Stimulated activated CD8-positive, alpha-beta memory T cell treated with anti-CD3 and anti-CD28 coated beads, Interleukin-7, amount 100 ng/mL, for 24 hours (primary cell): ENCODE measurements around the gene TNFRSF9.
A peak's percentile ranks its signal among the peaks of the same experiment; 100 is the strongest.

Experiments used
- DNase-seq: peaks from one replicate; pipeline ENCODE4 v3.0.0-alpha.2; 2020; ENCODE audit warnings: low read depth

Gene TNFRSF9

DNA sequence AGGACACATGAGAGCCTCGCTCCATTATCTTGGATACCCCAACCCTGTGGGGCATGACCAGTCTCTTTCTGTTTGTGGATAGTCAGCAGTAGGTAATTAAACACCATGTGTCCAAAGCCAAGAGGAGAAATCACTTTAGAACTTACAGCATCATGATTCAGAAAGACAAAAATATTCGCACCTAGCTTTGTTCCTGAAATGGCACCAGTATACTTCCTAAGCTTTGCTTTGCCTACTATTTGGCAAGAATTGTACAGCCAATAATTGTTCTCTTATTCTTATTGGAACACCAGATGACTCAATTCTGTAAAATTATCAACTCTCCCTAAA, 24.2 kb downstream of the TNFRSF9 start:
- DNase-seq = no peak

DNA sequence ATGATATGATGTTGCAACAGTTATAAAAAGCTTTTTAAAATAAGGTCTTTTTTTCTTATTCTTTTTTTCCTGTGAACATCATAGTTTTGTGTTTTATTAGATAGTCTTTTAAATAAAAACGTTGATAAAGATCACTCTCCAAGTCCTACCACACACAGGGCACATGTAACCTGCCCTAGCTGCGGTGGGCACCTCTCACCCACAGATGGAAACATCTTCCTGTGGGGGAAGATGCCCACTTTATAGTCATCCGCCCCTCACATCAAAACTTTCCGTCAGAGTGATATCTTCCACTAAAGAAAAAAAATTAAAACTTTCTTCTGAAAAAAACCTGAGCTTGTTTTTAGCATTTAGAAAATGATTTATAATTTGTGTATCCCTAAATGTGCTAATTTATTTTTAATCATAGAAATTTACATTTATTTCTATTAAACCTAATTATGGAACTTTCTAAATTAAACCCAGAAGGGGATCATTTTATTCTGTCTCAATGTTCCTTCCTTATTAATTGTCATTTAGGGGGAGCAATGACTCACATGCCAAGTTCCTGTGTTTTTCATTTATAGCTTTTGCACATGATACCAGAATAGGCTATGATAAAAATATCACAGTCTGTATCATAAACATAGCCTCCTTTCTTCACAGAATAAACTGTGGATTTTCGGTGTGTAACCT, 24.7 kb downstream of the TNFRSF9 start:
- DNase-seq = peak; percentile 32

DNA sequence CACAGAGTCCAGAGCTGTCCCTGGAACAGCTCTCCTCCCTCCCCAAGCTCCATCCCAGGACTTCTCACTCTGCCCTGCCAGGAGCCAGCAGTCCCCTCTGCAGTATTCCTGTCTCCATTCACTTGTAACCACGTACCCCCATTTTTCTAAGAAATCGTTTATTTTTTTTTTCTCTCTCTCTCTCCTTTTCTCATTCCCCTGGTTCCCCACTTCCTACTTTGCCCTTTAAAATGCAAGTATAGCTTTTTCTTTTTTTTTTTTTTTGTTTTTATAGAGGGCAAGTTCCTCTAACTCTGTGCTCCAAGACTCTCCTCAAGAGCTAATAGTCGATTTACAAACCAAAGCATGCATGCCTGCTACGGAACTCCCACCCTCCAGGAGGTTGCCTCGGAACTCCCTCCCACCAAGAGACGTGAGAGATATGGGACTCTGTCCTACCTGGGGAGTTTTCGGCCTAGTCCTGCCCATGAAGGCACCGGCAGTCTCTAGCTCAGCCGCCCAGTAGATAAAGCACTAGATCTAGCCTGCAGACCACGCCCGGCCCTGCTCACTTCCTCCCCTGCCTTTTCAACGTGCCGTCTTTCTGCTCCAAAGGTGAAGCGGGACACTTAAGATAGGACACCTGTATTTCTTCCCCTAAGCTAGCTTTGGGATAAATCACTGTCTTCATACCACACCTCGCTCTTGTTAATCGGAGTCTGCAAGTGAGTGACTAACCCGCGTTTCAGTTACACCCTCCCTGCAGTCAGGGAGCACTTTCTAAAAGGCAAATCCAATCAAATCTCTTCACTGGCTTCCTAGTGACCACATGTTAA, 27.7 kb downstream of the TNFRSF9 start:
- DNase-seq = no peak

DNA sequence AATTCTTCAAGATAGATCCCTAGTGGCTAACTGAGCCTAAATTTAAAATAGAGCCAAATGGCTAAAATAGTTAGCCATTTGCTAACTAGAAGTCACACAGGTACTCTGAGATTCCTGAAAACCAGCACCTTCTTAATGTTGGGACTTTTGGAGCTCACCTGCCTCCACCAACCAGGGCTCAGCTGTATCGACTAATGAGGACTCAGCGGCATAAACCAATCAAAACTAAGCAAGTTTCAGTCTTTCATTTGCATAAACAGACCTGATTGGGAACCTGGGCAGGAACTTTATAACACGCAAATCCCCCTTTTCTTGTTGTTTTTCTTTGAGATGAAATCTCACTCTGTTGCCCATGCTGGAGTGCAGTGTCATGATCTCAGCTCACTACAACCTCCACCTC, 28.5 kb downstream of the TNFRSF9 start:
- no peak for DNase-seq

DNA sequence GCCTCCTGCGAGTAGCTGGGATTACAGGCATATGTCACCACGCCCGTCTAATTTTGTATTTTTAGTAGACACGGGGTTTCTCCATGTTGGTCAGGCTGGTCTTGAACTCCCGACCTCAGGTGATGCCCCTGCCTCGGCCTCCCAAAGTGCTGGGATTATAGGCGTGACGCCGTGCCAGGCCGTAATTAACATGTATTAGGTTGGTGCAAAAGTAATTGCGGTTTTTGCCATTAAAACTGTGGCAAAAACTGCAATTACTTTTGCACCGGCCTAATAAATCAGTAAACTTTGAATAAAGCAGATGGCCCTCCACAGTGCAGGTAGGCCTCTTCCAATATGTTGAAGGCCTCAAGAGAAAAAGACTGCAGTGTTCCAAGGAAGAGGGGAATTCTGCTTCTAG, 35.4 kb downstream of the TNFRSF9 start:
- no peak for DNase-seq

DNA sequence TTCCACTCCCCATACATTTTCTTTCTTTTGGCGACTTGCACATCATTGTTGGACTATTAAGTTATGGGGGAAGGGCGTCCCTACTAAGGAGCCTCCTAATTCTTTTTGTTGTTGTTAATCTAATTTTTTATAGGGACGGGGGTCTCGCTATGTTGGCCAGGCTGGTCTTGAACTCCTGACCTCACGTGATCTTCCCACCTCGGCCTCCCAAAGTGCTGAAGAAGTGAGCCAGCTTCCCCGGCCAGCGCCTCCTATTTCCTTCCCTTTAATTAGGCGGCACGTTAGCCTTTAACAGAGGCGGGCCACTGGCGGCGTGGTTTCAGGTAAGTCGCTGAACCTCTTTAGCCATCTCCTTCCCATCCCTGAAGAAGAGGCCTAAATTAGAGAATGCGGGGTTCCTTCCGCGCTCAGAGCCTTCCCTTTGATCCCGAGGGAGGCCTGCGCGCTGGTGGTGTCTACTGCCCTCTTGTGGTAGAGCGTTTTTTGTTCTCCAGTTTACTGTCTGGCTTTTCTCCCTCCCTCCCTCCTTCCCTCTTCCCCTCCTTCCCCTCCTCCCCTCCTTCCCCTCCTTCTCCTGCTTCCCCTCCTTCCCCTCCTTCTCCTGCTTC, 38.1 kb downstream of the TNFRSF9 start:
- DNase-seq = peak; percentile 25

DNA sequence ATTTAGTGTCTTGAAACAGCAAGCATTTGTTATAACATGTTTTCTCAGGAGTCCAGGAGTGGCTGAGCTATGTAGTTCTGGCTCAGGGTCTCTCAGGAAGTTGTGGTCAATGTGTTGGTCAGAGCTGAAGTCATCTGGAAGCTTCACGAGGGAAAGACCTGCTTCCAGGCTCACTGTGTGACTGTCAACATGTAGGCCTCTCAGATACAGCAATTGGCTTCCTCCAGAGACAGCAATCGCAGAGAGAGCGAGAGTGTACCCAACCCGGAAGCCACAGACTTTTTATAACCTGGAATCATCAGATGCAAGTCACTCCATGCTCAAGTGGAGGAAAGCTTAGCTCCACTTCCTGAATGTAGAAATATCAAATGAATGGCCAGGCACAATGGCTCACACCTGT, 40.9 kb downstream of the TNFRSF9 start:
- DNase-seq = no peak

DNA sequence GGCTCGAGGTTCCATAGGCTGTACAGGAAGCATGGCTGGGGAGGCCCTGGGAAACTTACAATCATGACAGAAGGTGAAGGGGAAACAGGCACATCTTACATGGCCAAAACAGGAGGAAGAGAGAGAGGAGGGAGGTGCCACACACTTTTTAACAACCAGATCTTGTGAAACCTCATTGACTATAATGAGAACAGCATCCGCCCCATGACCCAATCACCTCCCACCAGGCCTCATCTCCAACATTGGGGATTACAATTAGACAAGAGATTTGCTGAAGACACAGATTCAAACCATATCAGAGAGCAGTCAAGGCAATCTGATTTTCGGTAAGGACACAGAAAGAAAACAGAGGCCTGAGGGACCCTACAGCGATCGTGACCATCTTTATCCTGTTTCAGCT, 41.7 kb downstream of the TNFRSF9 start:
- DNase-seq = no peak

DNA sequence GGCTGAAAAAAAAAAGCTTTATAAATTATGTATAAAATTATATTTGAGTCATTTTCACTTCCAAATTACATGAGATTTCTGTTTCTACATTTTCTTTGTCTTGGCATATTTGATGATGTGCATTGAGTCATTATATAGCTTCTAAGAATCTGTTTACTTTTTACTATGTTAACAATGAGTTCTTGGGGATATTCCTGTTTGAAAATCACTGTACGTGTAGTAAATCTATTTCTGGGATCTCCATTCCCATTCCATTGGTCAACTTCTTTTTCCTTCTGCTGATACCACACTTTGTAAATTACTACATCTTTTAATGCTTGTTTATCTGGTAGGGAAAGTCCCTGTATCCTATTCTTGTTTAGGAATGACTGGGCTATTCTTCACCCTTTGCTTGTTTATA, 43.6 kb downstream of the TNFRSF9 start:
- no peak for DNase-seq

DNA sequence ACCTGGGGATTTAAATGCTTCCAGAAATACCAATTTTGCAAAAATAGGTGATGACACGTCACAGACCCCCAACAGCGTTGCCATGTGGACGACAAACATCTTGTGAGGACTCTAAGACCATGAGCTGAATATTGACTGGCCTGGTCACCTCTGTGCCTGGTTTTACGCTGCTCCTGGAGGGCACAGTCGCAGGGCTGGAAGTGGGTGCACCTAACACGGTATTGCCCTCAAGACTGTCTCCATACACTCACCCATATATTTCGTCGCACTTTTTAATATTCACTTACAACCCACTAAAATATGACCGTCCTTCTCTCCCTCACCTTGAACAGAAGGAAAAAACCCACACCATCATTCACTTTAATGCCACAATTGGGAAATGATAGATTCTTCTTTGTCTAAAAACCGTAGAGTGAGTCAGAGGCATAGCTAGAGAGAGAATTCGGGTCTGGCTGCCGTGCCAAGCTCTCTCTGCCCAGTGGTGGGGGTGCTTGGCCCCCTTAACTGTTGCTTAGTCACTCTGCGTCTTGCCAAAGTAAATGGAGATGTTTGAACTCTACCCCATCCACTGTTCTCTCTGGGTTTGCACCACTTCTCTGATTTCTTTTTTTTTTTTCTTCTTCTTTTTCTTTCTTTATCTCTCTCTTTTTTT, 47.0 kb downstream of the TNFRSF9 start:
- DNase-seq = no peak

DNA sequence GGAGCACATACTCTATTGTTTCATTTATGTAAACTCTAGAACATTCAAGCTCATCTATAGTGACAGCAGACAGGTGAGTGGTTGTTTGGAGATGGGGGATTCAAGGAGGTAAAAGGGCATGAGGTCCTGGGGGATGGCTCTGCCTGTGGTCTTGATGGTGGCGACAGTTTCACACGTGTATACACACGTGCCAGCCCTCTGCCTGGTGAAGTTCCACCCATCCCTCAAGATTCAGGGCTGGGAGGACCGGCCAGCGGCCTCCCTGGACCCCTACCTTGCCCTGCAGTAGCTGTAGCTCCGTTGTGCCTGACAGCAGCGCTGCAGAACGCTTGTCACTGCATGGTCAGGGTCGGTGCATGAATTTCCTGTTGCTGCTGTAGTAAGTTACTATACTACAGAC, 48.8 kb downstream of the TNFRSF9 start:
- DNase-seq = no peak

DNA sequence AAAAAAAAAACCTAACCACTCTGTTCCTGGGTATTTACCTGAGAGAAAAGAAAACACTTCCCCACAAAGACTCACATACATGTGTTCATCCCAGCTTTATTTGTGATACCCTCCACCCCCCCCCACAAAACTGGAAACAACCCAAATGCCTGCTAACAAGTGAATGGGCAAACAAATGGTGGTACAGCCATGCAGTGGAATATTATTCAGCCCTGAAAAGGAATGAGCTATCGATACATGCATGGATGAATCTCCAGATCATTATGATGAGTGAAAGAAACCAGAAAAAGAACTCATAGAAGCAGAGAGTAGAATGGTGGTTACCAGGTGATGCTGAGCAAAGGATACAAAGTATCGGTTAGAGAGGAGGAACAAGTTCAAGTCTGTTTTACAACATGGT, 49.8 kb downstream of the TNFRSF9 start:
- no peak for DNase-seq

DNA sequence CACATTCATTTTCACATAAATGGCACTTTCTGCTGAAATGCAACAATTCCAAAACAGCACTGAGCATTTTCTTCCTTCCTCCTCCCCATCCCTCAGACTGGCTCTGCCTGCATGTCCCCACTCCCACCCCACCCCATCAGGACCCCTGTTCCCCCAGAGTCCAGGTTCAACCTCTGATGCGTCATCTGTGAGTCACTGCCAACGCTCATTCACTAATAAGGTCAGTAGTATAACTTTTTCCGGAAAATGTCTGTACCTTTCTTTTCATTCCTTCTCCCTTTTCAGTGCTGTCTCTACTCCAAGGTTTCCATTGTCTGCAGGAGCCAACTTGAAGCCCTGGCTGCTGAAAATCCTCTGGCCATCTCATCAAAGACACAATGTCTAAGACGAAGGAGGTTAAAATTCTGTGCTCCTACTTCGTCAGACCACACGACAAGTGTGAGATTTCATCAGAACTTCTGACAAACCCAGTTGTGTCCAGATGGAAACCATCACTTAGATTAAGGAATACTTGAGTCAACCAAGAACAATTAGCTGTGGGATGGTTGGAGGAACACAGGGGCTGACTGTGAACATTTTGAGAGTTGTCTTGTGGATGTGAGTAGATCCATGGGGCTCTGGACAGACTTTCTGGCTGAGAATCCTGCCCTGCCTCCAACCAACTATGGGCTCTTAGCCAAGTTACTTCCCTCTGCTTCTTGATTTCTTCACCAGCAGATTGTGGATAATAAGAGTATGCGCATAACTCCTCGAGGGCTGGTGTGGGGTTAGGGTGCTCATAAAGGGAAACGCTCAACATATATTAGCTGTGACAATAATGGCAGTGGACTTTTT, 52.2 kb downstream of the TNFRSF9 start:
- no peak for DNase-seq

DNA sequence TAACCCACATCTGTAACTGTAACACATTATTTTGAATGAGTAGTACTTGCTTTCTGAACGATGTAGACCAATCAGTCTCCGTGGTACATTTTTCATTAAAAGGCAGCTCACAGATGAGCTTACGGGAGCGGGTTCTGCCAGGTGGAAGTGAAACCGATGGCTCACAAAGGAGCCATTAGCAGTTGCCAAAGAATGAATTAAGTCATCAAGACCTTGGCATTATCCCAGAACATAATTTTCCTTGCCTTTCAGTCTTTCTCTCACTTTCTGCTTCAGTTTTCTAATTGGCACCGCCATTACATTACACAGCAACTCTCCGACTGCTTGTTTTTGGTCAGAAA, 54.3 kb downstream of the TNFRSF9 start:
- DNase-seq = no peak

DNA sequence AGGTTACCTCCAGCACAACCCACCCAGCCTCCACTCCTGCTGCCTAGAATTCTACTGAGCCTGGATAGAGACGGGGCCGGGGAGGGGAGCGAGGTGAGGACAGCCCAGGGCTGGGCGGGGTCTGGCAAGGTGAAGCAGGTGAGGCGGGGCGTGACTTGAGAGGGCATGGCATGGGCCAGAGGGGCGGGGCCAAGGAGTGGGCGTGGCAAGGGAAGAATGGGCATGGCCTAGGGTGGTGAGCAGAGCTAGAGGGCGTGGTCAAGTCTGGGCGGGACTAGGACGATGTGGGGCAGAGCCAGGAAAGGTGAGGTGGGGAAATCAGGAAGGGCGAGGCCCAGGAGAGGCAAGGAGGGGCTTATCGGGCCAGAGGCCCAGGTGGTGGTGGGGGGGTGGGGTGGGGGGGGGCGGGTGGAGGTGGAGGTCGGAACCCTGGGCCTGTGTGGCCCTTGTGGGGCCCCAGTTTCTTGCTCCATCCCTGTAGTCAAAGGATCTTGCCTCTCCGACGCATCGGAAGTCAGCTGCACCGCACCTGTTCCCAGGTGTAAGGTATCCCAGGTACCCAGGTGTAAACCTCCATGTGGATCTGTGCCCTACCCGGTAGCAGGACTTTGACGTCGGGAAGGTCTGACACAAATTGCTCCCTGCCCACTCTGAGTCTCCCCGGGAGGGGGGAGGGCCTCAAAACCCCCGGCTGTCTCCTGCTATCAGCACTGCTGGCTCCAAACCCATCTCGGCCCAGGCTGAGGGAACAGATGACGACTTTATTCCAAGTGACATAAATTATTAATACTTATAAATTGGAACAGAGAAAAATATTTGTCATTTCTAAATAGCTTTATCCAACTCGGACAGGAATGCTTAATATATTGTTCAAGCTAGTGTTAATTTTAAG, 54.9 kb downstream of the TNFRSF9 start:
- no peak for DNase-seq

DNA sequence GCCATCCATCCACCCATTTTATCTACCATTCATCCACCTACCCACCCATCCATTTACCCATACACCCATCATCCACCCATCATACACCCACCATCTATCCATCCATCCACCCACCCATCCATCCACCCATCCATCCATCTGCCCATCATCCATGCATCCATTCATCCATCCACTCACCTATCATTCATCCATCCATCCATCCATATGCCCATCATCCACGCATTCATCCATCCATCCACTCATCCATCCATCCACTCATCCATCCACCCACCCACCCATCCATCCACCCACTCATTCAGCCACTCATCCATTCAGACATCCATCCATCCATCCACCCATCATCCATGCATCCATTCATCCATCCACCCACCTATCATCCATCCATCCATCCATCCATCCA, 55.9 kb downstream of the TNFRSF9 start:
- no peak for DNase-seq

DNA sequence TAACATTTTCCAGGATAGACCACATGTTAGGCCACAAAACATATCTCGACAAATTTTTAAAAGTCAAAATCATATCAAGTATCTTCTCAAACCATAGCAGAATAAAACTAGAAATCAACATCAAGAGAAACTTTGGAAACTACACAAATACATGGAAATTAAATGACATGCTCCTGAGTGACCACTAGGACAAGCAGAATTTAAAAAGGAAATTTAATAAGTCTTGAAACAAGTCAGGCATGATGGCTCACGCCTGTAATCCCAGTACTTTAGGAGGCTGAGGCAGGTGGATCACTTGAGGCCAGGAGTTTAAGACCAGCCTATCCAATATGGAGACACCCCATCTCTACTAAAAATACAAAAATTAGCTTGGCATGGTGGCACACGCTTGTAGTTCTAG, 61.4 kb downstream of the TNFRSF9 start:
- DNase-seq = no peak

DNA sequence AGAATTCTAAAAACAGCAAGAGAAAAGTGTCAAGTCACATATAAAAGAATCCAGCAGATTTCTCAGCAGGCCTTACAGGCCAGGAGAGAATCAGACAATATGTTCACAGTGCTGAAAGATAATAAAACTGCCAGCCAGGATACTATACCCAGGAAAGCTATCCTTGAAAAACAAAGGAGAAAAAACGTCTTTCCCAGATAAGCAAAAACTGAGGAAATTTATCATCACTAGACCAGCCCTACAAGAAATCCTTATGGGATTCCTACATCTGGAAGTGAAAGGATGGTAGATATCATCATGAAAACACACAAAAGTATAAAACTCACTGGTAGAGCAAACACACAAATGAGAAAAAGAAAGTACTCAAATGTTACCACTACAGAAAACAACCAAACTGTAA, 62.6 kb downstream of the TNFRSF9 start:
- no peak for DNase-seq

DNA sequence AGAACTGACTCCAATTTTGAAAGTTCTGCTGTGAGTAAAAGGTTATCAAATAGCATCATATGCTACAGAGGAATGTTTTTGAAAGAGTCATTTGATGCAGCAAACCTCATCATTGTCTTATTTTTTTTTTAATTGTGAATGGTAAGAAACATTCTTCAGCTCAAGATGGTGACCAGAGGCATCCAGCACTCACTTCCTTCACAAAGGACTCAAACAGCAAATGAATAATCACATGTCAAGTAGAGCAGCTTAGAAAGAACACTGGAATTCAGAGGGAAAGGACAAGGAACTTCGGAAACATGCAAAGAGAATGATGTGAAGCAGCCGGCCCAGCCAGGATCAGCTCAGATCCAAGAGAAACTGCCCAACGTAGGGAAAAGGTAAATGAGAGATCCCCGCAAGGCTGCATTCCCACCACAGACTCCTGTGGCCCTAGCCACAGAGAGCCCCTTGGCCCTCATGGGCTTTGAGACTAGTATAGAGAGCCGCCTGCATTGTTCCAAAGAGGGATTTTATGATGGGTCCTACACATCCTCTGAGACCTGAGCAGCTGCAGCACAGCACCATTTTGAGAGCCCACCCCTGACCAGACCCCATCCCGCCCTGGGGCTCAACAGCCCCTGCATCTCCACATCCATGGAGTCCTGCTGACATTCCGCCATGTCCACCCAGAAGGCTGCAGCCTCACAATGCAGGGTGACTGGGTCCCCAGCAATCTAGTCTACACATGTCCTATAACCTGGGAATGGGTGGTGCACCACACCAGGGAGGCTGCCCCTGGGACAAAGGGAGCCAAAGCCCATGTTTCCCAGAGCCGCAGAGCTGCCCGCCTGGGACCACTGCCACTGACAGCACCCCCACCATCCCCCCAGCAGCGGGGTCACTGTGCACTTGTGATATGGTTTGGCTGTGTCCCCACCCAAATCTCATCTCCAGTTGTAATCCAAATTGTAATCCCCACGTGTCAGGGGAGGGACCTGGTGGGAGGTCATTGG, 66.5 kb downstream of the TNFRSF9 start:
- no peak for DNase-seq

DNA sequence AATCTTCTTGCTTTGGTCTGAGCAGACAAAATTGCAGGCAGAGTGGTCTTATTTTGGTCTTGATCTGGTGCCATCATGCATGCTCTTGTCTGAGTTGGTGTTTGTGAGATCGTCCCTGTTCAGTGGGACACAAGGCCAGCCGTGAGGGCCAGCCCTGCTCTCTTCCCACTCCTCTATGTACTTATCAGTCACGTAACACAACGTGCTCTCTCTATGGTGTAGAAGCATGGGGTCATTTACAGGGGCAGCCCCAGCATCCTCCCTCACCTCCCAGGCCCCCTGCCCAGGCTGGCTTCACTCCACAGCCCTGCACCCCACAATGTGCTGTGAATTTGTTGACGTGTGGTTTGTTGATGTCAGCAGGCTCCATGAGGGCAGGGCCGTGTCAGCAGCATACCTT, 69.5 kb downstream of the TNFRSF9 start:
- DNase-seq = no peak
